OCI-LY1 (cell line): ENCODE results near the gene OR6S1.

Source experiments
- H2AFZ ChIP-seq: fragments of 200-600 bp; sonication (generic), shearing (Covaris generic); 2 replicates; pipeline ENCODE4 v1.6.0; 2014; ENCODE audit warnings: antibody characterized with exemption, mild to moderate bottlenecking, low read length
- H3F3A ChIP-seq: fragments of 200-600 bp; sonication (generic), shearing (Covaris generic); 2 replicates; pipeline ENCODE4 v1.6.0; 2014; ENCODE audit warnings: mild to moderate bottlenecking, antibody characterized with exemption, low read length, moderate library complexity; ENCODE audit not compliant: insufficient read depth
- H3K27ac ChIP-seq: fragments of 200-600 bp; sonication (generic); 2 replicates; pipeline ENCODE4 v1.5.1; 2014; ENCODE audit warnings: low read length, mixed run types, mild to moderate bottlenecking, low read depth; ENCODE audit not compliant: poor library complexity, severe bottlenecking
- H3K27me3 ChIP-seq: fragments of 200-600 bp; sonication (generic); 2 replicates; pipeline ENCODE4 v1.6.0; 2014; ENCODE audit warnings: antibody characterized with exemption, mild to moderate bottlenecking, low read length, moderate library complexity; ENCODE audit not compliant: insufficient read depth
- H3K36me3 ChIP-seq: fragments of 200-600 bp; sonication (generic); 2 replicates; pipeline ENCODE4 v1.6.1; 2014; ENCODE audit warnings: mild to moderate bottlenecking, antibody characterized with exemption, low read length, moderate library complexity, mixed read lengths; ENCODE audit not compliant: insufficient read depth
- H3K4me1 ChIP-seq: fragments of 200-600 bp; sonication (generic); 2 replicates; pipeline ENCODE4 v1.5.1; 2014; ENCODE audit warnings: mild to moderate bottlenecking, low read length, moderate library complexity; ENCODE audit not compliant: insufficient read depth, severe bottlenecking
- H3K4me2 ChIP-seq: fragments of 200-600 bp; sonication (generic), shearing (Covaris generic); 2 replicates; pipeline ENCODE4 v1.6.1; 2014; ENCODE audit warnings: low read length
- H3K4me3 ChIP-seq: fragments of 200-600 bp; sonication (generic); 2 replicates; pipeline ENCODE4 v1.5.1; 2014; ENCODE audit warnings: low read length, low read depth, mild to moderate bottlenecking, mixed read lengths; ENCODE audit not compliant: poor library complexity, severe bottlenecking
- H3K79me2 ChIP-seq: fragments of 200-600 bp; shearing (Covaris generic); 2 replicates; pipeline ENCODE4 v1.6.1; 2016; ENCODE audit warnings: mixed run types, low read length, mixed read lengths; ENCODE audit not compliant: insufficient read depth
- H3K9ac ChIP-seq: fragments of 200-600 bp; sonication (generic), shearing (Covaris generic); 2 replicates; pipeline ENCODE4 v1.6.1; 2014; ENCODE audit warnings: mild to moderate bottlenecking, low read length, mixed read lengths
- H3K9me2 ChIP-seq: fragments of 200-600 bp; sonication (generic), shearing (Covaris generic); 2 replicates; pipeline ENCODE4 v1.6.1; 2014; ENCODE audit warnings: low read depth, mild to moderate bottlenecking, low read length, mixed read lengths
- H3K9me3 ChIP-seq: fragments of 200-600 bp; shearing (Covaris generic); 2 replicates; pipeline ENCODE4 v1.6.1; 2014; ENCODE audit warnings: low read length, mixed read lengths
- H4K20me1 ChIP-seq: fragments of 200-600 bp; sonication (generic), shearing (Covaris generic); 2 replicates; pipeline ENCODE4 v1.6.0; 2016; ENCODE audit warnings: mild to moderate bottlenecking, low read length; ENCODE audit not compliant: insufficient read depth
- CTCF ChIP-seq: fragments of 200-600 bp; sonication (generic), shearing (Covaris generic); IDR thresholded peaks from 2 replicates; pipeline ENCODE4 v1.5.1; 2017; ENCODE audit warnings: mild to moderate bottlenecking, antibody characterized with exemption, low read length, moderate library complexity, mixed read lengths
- EZH2 ChIP-seq: fragments of 200-600 bp; sonication (generic), shearing (Covaris generic); IDR thresholded peaks from 2 replicates; pipeline ENCODE4 v1.8.0; 2017; ENCODE audit warnings: borderline replicate concordance, mixed run types, mild to moderate bottlenecking, antibody characterized with exemption, low read length, moderate library complexity, mixed read lengths

The OR6S1 gene

GRCh38 chr14:20659813-20660395, 18.4 kb upstream of the OR6S1 start:
- H3K36me3 ChIP-seq = no peaks in the 10 kb centered on the region
- no peak overlapping the region for H3K4me2 ChIP-seq
- TF ChIP-seq EZH2 = no peak
- no peak for TF ChIP-seq CTCF
- H2AFZ ChIP-seq = no peak overlapping the region
- no peaks in the 10 kb centered on the region for H3K9me3 ChIP-seq
- no peak overlapping the region for H3K9ac ChIP-seq
- no peaks in the 10 kb centered on the region for H3K27me3 ChIP-seq
- peaks cover 19% of the 10 kb centered on the region for H3K4me1 ChIP-seq
- no peaks in the 10 kb centered on the region for H3K9me2 ChIP-seq
- H3K27ac ChIP-seq = no peak overlapping the region
- no peaks in the 10 kb centered on the region for H3K79me2 ChIP-seq
- no peaks in the 10 kb centered on the region for H3F3A ChIP-seq
- no peak overlapping the region for H3K4me3 ChIP-seq
- H4K20me1 ChIP-seq = no peaks in the 10 kb centered on the region

- Histone ChIP-seq H3K9ac (no peak overlapping the region), H3K9me2 (no peaks in the 10 kb centered on the region), H3K27me3 (no peaks in the 10 kb centered on the region), H3K4me1 (peaks cover 13% of the 10 kb centered on the region), H3K79me2 (no peaks in the 10 kb centered on the region), H3K4me2 (no peak overlapping the region), H3K27ac (no peak overlapping the region), H4K20me1 (no peaks in the 10 kb centered on the region), H2AFZ (no peak overlapping the region), H3F3A (no peaks in the 10 kb centered on the region), H3K4me3 (no peak overlapping the region), H3K36me3 (no peaks in the 10 kb centered on the region), H3K9me3 (no peaks in the 10 kb centered on the region)
- TF ChIP-seq CTCF (no peak), EZH2 (no peak)
Observed at GRCh38 chr14:20659336-20659735, 17.8 kb upstream of the OR6S1 start.

GRCh38 chr14:20658246-20658645, 16.8 kb upstream of the OR6S1 start:
- H4K20me1 ChIP-seq = no peaks in the 10 kb centered on the region
- peaks cover 2% of the 10 kb centered on the region for H3K4me1 ChIP-seq
- no peaks in the 10 kb centered on the region for H3K9me2 ChIP-seq
- no peaks in the 10 kb centered on the region for H3K9me3 ChIP-seq
- H2AFZ ChIP-seq = no peak overlapping the region
- no peak overlapping the region for H3K4me3 ChIP-seq
- no peak overlapping the region for H3K27ac ChIP-seq
- H3K36me3 ChIP-seq = no peaks in the 10 kb centered on the region
- no peaks in the 10 kb centered on the region for H3K79me2 ChIP-seq
- no peaks in the 10 kb centered on the region for H3F3A ChIP-seq
- no peaks in the 10 kb centered on the region for H3K27me3 ChIP-seq
- H3K9ac ChIP-seq = no peak overlapping the region
- TF ChIP-seq CTCF (no peak), EZH2 (no peak)
- H3K4me2 ChIP-seq = no peak overlapping the region
